K562 (cell line): ENCODE results near the gene DDX39A. TPM values are rescaled to one million over a fixed set of nuclear protein-coding genes. Genes with fewer than 3 reads are reported as not detected.

Experiments used
- CREB1 ChIP-seq, 2 experiments: sonication (generic) in 1 of 2; formaldehyde crosslinking in 1 of 2; IDR thresholded peaks; 2 replicates each; pipeline versions ENCODE4 v1.6.1 to v1.8.0; 2012 to 2022; ENCODE audit warnings: inconsistent platforms in 1 of 2, mild to moderate bottlenecking in 1 of 2, missing genetic modification reagents in 1 of 2, moderate library complexity in 1 of 2
- DIDO1 ChIP-seq: fragments of 450-650 bp; IDR thresholded peaks from 2 replicates; pipeline ENCODE4 v1.6.1; 2016; ENCODE audit warnings: low read depth, missing biosample characterization, missing genetic modification characterization
- FOXJ2 ChIP-seq: fragments of 200-800 bp; sonication (Bioruptor generic); IDR thresholded peaks from 2 replicates; pipeline ENCODE4 v1.6.1; 2016; ENCODE audit warnings: missing genetic modification characterization, missing compliant biosample characterization
- L3MBTL2 ChIP-seq: fragments of 450-650 bp; IDR thresholded peaks from 2 replicates; pipeline ENCODE4 v1.6.1; 2016; ENCODE audit warnings: mild to moderate bottlenecking, moderate library complexity
- LCOR ChIP-seq: sonication (generic); formaldehyde crosslinking; IDR thresholded peaks from 2 replicates; pipeline ENCODE4 v1.8.0; 2022; ENCODE audit warnings: mild to moderate bottlenecking, missing genetic modification reagents
- MAX ChIP-seq: sonication (generic); formaldehyde crosslinking; IDR thresholded peaks from 2 replicates; pipeline ENCODE4 v1.9.0; 2022; ENCODE audit warnings: mild to moderate bottlenecking, missing genetic modification reagents
- PHF20 ChIP-seq: fragments of 450-650 bp; IDR thresholded peaks from 2 replicates; pipeline ENCODE4 v1.6.1; 2018; ENCODE audit not compliant: partially characterized antibody
- SMC3 ChIP-seq: conservative IDR thresholded peaks from 2 replicates; pipeline ENCODE4 v1.6.1; 2011; ENCODE audit warnings: low read depth, low read length, improper control_type of control experiment; ENCODE audit not compliant: insufficient read depth
- ZBTB34 ChIP-seq: fragments of 250-450 bp; sonication (Bioruptor Pico); IDR thresholded peaks from 2 replicates; pipeline ENCODE4 v1.8.0; 2021; ENCODE audit warnings: mild to moderate bottlenecking, moderate library complexity
- ZNF318 ChIP-seq, 2 experiments: fragments of 450-650 bp; IDR thresholded peaks; 2 replicates each; pipeline ENCODE4 v1.6.1; 2016; ENCODE audit warnings: mild to moderate bottlenecking in 2 of 2, borderline replicate concordance in 1 of 2, low read depth in 1 of 2, moderate library complexity in 1 of 2
- ZSCAN29 ChIP-seq: fragments of 450-650 bp; IDR thresholded peaks from 2 replicates; pipeline ENCODE4 v1.6.1; 2017
- polyA plus RNA-seq, 8 experiments: library from polyadenylated mRNA; depleted of rRNA in 4 of 8; stranded (reverse) in 5 of 8; unstranded in 3 of 8; fragments of >200 nt; fragmentation: Nextera tagmentation in 2 of 8; fragmentation: Illumina TruSeq in 1 of 8; extraction: Ambion mirVana in 2 of 8; extraction: Trizol in 1 of 8; gene quantifications; 2 replicates each; pipeline versions ENCODE4 v1.2.1 to v1.2.3, GENCODE V29; 2011 to 2014; ENCODE audit warnings: inconsistent platforms in 1 of 8, missing spikeins in 1 of 8
- total RNA-seq, 7 experiments: library from RNA; depleted of rRNA in 6 of 7; stranded (reverse); fragments of >200 nt in 6 of 7; fragmentation: Illumina TruSeq in 2 of 7; extraction: Trizol in 2 of 7; gene quantifications; 2 replicates each; pipeline versions ENCODE4 v1.2.1 to v1.2.3, GENCODE V29; 2011 to 2021; ENCODE audit warnings: low replicate concordance in 1 of 7
- TF ChIP-seq, protein P1 (sequence below), 2 experiments: fragments of 450-650 bp; IDR thresholded peaks; 2 replicates each; pipeline ENCODE4 v1.6.1; 2018; ENCODE audit warnings: mild to moderate bottlenecking in 2 of 2, low read depth in 1 of 2; ENCODE audit not compliant: partially characterized antibody in 2 of 2

Gene DDX39A
- total and polyA plus RNA-seq, 9 of the 15 experiments (the other 6 are each of a cell fraction or from before 2014, with no cell fraction given): 90.3 to 250 (median 188) TPM

- TF ChIP-seq, protein P1, sequence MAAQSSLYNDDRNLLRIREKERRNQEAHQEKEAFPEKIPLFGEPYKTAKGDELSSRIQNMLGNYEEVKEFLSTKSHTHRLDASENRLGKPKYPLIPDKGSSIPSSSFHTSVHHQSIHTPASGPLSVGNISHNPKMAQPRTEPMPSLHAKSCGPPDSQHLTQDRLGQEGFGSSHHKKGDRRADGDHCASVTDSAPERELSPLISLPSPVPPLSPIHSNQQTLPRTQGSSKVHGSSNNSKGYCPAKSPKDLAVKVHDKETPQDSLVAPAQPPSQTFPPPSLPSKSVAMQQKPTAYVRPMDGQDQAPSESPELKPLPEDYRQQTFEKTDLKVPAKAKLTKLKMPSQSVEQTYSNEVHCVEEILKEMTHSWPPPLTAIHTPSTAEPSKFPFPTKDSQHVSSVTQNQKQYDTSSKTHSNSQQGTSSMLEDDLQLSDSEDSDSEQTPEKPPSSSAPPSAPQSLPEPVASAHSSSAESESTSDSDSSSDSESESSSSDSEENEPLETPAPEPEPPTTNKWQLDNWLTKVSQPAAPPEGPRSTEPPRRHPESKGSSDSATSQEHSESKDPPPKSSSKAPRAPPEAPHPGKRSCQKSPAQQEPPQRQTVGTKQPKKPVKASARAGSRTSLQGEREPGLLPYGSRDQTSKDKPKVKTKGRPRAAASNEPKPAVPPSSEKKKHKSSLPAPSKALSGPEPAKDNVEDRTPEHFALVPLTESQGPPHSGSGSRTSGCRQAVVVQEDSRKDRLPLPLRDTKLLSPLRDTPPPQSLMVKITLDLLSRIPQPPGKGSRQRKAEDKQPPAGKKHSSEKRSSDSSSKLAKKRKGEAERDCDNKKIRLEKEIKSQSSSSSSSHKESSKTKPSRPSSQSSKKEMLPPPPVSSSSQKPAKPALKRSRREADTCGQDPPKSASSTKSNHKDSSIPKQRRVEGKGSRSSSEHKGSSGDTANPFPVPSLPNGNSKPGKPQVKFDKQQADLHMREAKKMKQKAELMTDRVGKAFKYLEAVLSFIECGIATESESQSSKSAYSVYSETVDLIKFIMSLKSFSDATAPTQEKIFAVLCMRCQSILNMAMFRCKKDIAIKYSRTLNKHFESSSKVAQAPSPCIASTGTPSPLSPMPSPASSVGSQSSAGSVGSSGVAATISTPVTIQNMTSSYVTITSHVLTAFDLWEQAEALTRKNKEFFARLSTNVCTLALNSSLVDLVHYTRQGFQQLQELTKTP (IDR thresholded peaks at IDR 0.05; ENCODE audit: low read depth in 1 of 2, partially characterized antibody in 2 of 2): no peak
- TF ChIP-seq ZNF318 (IDR thresholded peaks at IDR 0.05; ENCODE audit: borderline replicate concordance in 1 of 2, low read depth in 1 of 2): no peak
- no peak for TF ChIP-seq FOXJ2 (tag)
- TF ChIP-seq MAX (CRISPR knock-in tag): no peak
- no peak for TF ChIP-seq LCOR
- TF ChIP-seq CREB1 (IDR thresholded peaks at IDR 0.05): peak; percentile 56; the same call in 1 of the 2 replicates
- TF ChIP-seq CREB1 (CRISPR knock-in tag; IDR thresholded peaks at IDR 0.05): peak; percentile 40; the same call in 1 of the 2 replicates
- TF ChIP-seq SMC3: no peak
- no peak for TF ChIP-seq DIDO1 (tag)
- TF ChIP-seq ZSCAN29: no peak
- TF ChIP-seq L3MBTL2: peak; percentile 38; the same call in 1 of the 2 replicates
- TF ChIP-seq PHF20: no peak
- TF ChIP-seq ZBTB34: no peak
Measured at GRCh38 chr19:14425696-14426138, 6.6 kb upstream of the DDX39A start (continued).
